SJSA1 (cell line): ENCODE results near the gene TM9SF3. TPM values are rescaled to one million over a fixed set of nuclear protein-coding genes. Genes with fewer than 3 reads are reported as not detected.
"Not testable (repeated sequence)": the region's sequence is repeated elsewhere in the genome, so short reads cannot be mapped to it uniquely, and the experiment has no call there.

Source experiments
- DNase-seq, 2 experiments: peaks; one replicate each; pipeline ENCODE4 v3.0.0-alpha.2; 2015 to 2020; ENCODE audit warnings: low spot score in 2 of 2, low read depth in 1 of 2
- H3K27ac ChIP-seq: fragments of 250-450 bp; sonication (Bioruptor Pico); 2 replicates; pipeline ENCODE4 v1.5.1; 2020; ENCODE audit warnings: mild to moderate bottlenecking, moderate library complexity
- H3K27me3 ChIP-seq: fragments of 250-450 bp; sonication (Bioruptor Pico); replicated peaks from 2 replicates; pipeline ENCODE4 v1.5.1; 2020; ENCODE audit warnings: mild to moderate bottlenecking, moderate library complexity
- H3K36me3 ChIP-seq: fragments of 250-450 bp; sonication (Bioruptor Pico); 2 replicates; pipeline ENCODE4 v1.5.1; 2020; ENCODE audit warnings: mild to moderate bottlenecking
- H3K4me1 ChIP-seq: fragments of 250-450 bp; sonication (Bioruptor Pico); replicated peaks from 2 replicates; pipeline ENCODE4 v1.6.1; 2021; ENCODE audit warnings: mild to moderate bottlenecking
- H3K4me3 ChIP-seq: fragments of 250-450 bp; sonication (Bioruptor Pico); 2 replicates; pipeline ENCODE4 v1.5.1; 2020; ENCODE audit warnings: mild to moderate bottlenecking
- H3K9me3 ChIP-seq: fragments of 250-450 bp; sonication (Bioruptor Pico); replicated peaks from 2 replicates; pipeline ENCODE4 v1.5.1; 2020; ENCODE audit warnings: mild to moderate bottlenecking
- total RNA-seq: library from RNA; depleted of rRNA; stranded (reverse); fragments of >200 nt; shearing (Covaris generic); gene quantifications from 2 replicates; pipeline ENCODE4 v1.2.3, GENCODE V29; 2014

TM9SF3 gene
- total RNA-seq, 1 experiment from 2014 or later: 119 TPM

GRCh38 chr10:96588060-96588554, 1.3 kb upstream of the TM9SF3 start:
- peak overlapping the region; percentile 97 for H3K27ac ChIP-seq

DNA sequence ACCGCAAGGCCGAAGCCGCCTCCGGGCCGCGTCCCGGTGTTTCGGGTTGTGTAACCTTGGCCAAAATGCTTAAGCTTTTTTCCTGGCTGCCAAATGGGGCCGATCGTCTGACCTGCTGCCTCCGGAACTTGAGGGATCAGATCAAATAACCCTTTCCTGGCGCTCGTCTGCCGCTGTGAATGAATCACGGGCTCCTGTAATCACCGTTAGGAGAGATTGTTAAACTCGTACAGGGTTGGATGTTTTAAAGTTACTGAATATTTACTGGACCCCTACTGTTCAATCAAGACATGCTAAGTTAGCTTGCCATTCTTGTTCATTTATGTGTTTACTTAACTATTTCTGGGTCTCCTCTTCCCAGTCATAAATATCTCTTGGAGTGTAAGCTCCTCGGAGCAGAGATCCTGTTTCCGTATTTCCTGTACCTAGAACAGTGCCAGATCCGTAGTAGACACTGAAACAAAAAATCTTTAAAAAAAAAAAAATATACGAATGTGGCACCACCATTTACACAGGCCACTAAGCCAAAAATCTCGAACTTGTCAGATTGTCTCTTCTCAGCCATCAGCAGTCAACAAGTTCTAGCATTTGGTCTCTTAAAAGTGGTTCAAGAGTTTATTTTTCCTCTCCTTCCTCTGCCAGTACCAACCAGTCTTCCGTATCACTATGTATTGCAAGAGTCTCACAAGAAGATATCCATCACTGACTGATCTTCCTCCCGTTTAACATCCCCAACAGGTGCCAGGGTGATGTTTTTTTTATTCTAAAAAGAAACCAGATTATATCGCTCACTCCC, 650 bp upstream of the TM9SF3 start:
- peak; percentile 69 to 86 for DNase-seq
- peaks cover 4% of the 10 kb centered on the region; the same call in 1 of the 2 replicates for H3K9me3 ChIP-seq
- H3K36me3 ChIP-seq: peaks cover 25% of the 10 kb centered on the region
- no peaks in the 10 kb centered on the region for H3K27me3 ChIP-seq
- peaks cover 29% of the 10 kb centered on the region for H3K4me1 ChIP-seq
- peak overlapping the region; percentile 100 for H3K4me3 ChIP-seq
- peak overlapping the region; percentile 97 for H3K27ac ChIP-seq

More at GRCh38 chr10:96588060-96588554, 1.3 kb upstream of the TM9SF3 start:
- DNase-seq: no peak
- H3K4me1 ChIP-seq: peaks cover 29% of the 10 kb centered on the region
- peaks cover 25% of the 10 kb centered on the region for H3K36me3 ChIP-seq
- peak overlapping the region; percentile 100 for H3K4me3 ChIP-seq
- peaks cover 4% of the 10 kb centered on the region; the same call in 1 of the 2 replicates for H3K9me3 ChIP-seq
- H3K27me3 ChIP-seq: no peaks in the 10 kb centered on the region

DNA sequence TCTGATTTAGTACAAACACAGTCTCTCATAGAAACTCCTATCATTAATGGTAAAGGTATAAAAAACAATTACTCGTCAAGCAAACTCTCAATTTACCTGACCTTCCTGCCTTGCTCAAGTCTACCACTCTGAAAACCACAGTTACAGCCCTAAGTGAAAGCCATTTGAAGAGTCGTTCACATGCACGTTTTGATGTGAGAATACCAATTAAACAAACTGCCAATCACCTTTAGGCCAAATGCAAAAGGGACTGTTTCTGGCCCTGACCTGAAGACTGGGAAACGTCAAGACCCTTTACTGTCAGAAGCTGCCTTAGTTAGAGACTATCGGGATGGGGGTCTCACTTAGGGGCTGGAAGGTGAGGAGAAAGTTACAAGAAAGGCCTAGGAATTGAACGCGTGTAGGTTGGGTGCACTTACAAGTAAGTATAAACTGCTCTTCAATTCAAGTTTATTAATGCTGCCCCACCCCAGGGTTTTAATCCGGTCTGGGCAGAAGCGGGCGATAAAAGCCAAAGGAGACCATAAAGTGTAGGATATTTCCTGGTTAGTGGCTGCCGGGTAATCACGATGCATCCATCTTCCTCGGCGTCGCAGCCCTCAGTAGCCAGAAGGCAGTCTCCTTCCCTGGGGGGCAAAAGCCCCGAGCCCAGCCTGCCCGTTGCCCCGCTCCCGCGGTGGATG, 935 bp downstream of the TM9SF3 start:
- DNase-seq: no peak
- Histone ChIP-seq H3K4me1 (peaks cover 29% of the 10 kb centered on the region), H3K27me3 (no peaks in the 10 kb centered on the region), H3K4me3 (peak overlapping the region; percentile 100), H3K27ac (peak overlapping the region; percentile 97), H3K9me3 (peaks cover 4% of the 10 kb centered on the region; the same call in 1 of the 2 replicates), H3K36me3 (peaks cover 25% of the 10 kb centered on the region)

DNA sequence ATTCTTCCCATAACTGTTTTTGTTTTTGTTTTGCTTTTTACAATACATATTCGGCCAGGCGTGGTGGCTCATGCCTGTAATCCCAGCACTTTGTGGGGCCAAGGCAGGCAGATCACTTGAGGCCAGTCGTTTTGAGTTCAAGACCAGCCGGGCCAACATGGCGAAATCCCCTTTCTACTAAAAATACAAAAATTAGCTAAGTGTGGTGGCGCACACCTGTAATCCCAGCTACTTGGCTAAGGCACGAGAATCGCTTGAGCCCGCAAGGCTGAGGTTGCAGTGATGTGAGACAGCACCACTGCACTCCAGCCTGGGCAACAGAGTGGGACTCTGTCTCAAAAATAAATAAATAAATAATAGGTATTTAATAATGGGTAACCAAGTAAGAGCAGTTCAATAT, 2.3 kb downstream of the TM9SF3 start:
- Histone ChIP-seq H3K27me3 (no peaks in the 10 kb centered on the region), H3K4me3 (no peak overlapping the region), H3K9me3 (peaks cover 4% of the 10 kb centered on the region; the same call in 1 of the 2 replicates), H3K4me1 (peaks cover 36% of the 10 kb centered on the region), H3K36me3 (peaks cover 25% of the 10 kb centered on the region), H3K27ac (no peak overlapping the region)
- no peak for DNase-seq

DNA sequence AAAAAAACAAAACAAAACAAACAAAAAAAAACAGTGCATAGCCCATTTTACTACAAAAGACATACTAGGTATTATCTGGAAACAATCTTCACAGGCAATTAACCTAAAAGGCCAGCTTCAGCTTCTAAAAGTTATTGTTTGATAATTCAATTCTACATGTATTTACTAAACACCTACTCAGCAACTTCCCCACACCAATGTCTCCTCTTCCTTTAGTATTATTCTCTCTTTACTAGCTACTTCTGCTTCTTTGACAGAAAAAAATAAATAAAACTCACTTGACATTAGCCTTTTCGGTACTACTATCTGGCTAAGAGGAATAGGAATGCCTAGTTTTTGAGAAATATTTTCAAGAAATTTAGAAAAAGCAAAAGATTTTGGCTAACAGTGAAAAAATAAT, 2.8 kb downstream of the TM9SF3 start:
- peaks cover 31% of the 10 kb centered on the region for H3K4me1 ChIP-seq
- no peaks in the 10 kb centered on the region for H3K27me3 ChIP-seq
- no peak overlapping the region for H3K27ac ChIP-seq
- no peak for DNase-seq
- peaks cover 25% of the 10 kb centered on the region for H3K36me3 ChIP-seq
- H3K9me3 ChIP-seq: peaks cover 4% of the 10 kb centered on the region; the same call in 1 of the 2 replicates
- no peak overlapping the region for H3K4me3 ChIP-seq

GRCh38 chr10:96579133-96579532, 7.7 kb downstream of the TM9SF3 start:
- Histone ChIP-seq H3K4me3 (no peak overlapping the region), H3K36me3 (peaks cover 14% of the 10 kb centered on the region), H3K9me3 (no peaks in the 10 kb centered on the region), H3K27ac (no peak overlapping the region), H3K27me3 (no peaks in the 10 kb centered on the region), H3K4me1 (peaks cover 8% of the 10 kb centered on the region)
- no peak for DNase-seq

DNA sequence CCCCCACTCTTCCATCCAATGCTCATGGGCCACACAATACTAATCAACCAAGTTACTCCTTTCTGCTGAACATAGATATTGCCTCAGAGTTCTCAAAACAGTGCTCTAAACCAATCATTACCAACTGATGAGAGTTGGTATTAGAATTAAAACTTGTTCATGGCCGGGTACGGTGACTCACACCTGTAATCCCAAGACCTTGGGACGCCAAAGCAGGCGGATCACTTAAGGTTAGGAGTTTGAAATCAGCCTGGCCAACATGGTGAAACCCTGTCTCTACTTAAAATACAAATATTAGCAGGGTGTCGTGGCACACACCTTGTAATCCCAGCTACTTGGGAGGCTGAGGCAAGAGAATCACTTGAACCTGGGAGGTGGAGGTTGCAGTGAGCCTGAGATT, 8.2 kb downstream of the TM9SF3 start:
- H3K36me3 ChIP-seq: peaks cover 14% of the 10 kb centered on the region
- no peaks in the 10 kb centered on the region for H3K27me3 ChIP-seq
- no peak for DNase-seq
- no peak overlapping the region for H3K4me3 ChIP-seq
- peaks cover 8% of the 10 kb centered on the region for H3K4me1 ChIP-seq
- no peaks in the 10 kb centered on the region for H3K9me3 ChIP-seq
- no peak overlapping the region for H3K27ac ChIP-seq

DNA sequence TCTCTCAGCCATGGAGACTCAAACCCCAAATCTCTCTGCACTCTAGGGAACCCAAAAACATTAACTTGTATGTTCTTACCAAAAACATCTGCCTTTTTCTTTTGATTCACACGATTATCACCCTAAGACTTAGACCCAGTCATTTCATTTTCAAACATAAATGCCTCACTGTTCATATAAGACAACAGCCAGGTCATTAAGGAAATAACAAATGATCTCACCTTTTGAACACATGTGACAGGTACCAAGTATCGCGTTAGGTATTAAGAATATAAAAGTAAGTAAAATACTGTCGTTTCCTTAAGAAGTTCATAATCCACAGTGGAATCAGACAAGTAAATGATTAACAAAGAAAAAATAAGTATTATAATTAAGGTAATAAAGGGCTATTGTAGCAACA, 8.8 kb downstream of the TM9SF3 start:
- Histone ChIP-seq H3K9me3 (no peaks in the 10 kb centered on the region), H3K27me3 (no peaks in the 10 kb centered on the region), H3K36me3 (peaks cover 14% of the 10 kb centered on the region), H3K4me1 (peaks cover 8% of the 10 kb centered on the region), H3K27ac (no peak overlapping the region), H3K4me3 (no peak overlapping the region)
- DNase-seq: no peak

DNA sequence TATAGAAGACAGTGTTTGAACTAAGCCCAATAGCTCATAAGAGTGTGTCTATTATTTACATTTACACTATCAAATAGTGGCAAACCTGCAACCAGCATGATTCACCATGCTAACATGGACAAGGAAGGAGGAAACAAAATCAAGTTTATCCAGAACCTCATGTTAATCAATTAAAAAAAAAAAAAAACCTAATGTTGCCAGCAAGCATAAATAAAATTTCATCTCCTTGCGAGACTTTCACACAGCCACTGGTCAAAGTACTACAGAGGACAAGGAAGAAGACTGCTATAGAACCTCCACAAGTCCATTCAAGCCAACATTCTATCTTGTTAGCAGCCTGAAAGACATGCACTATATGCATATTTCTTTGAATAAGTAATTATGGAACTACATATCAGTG, 9.7 kb downstream of the TM9SF3 start:
- H3K9me3 ChIP-seq: no peaks in the 10 kb centered on the region
- peaks cover 8% of the 10 kb centered on the region for H3K4me1 ChIP-seq
- H3K4me3 ChIP-seq: no peak overlapping the region
- H3K36me3 ChIP-seq: peaks cover 16% of the 10 kb centered on the region
- no peak overlapping the region for H3K27ac ChIP-seq
- no peak for DNase-seq
- no peaks in the 10 kb centered on the region for H3K27me3 ChIP-seq

GRCh38 chr10:96576277-96576980, 10.4 kb downstream of the TM9SF3 start:
- Histone ChIP-seq H3K27ac (no peak overlapping the region), H3K4me3 (no peak overlapping the region), H3K4me1 (peaks cover 8% of the 10 kb centered on the region), H3K27me3 (no peaks in the 10 kb centered on the region), H3K9me3 (no peaks in the 10 kb centered on the region), H3K36me3 (peaks cover 22% of the 10 kb centered on the region)
- DNase-seq: no peak

DNA sequence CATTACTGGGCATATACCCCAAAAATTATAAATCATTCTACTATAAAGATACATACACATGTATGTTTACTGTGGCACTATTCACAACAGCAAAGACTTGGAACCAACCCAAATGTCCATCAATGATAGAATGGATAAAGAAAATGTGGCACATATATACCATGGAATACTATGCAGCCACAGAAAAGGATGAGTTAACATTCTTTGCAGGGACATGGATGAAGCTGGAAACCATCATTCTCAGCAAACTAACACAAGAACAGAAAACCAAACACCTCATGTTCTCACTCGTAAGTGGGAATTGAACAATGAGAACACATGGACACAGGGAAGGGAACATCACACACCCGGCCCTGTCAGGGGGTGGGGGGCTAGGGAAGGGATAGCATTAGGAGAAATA, 12.2 kb downstream of the TM9SF3 start:
- not testable (repeated sequence) for H3K9me3 ChIP-seq, DNase-seq, H3K4me3 ChIP-seq, H3K27ac ChIP-seq, H3K4me1 ChIP-seq, H3K27me3 ChIP-seq
- peaks cover 25% of the 10 kb centered on the region for H3K36me3 ChIP-seq

GRCh38 chr10:96573036-96573435, 13.8 kb downstream of the TM9SF3 start:
- Histone ChIP-seq H3K27ac (no peak overlapping the region), H3K27me3 (no peaks in the 10 kb centered on the region), H3K9me3 (no peaks in the 10 kb centered on the region), H3K4me3 (no peak overlapping the region), H3K4me1 (no peaks in the 10 kb centered on the region), H3K36me3 (peaks cover 34% of the 10 kb centered on the region)
- no peak for DNase-seq

DNA sequence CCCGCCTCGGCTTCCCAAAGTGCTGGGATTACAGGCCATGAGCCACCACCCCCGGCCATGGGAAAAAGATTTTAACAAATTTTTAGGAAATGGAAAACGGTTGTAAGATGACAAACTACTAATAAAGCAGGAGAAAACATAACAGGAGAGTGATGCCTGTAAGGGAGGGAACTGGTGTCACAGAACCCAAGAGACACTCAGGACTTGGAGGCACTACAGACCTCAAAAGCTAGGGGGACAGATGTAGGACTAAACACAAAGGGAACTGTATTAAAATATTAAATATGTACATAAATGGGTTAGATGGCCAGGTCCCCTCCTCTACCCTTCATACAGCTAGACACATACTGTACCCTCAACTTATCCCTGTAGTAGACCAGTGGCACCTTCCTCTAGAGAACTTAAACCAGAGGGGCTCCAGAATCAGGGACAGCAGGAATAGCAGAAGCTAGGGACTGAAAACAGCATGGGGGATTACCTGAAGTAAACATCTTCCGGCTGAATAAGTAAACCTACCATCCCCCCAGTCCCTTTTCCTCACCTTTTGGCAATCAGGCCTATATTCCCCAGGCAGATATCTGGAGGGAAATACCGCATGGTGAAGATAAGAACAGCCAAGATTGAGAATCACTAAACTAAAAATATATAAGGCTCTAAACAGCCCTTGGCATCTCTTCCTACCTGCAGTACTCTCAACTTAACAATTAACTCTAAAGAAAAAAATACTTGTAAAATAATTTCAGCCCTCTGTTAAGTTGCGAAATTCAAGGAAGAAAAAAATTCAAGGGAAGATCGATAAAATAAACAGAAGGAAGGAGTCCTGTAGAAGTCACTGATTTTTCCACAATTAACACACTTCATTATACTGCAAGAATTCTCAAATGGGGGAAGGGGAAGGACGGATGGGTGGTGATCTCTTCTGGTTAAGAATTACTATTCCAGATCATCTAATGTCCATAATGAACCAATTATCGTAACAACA, 15.5 kb downstream of the TM9SF3 start:
- Histone ChIP-seq H3K9me3 (no peaks in the 10 kb centered on the region), H3K4me1 (peaks cover 4% of the 10 kb centered on the region), H3K36me3 (peaks cover 36% of the 10 kb centered on the region), H3K27me3 (no peaks in the 10 kb centered on the region), H3K4me3 (no peak overlapping the region), H3K27ac (no peak overlapping the region)
- no peak for DNase-seq
